CD14-positive monocyte (primary cell): Measurements from ENCODE around the gene LOXL3. TPM values are rescaled to one million over a fixed set of nuclear protein-coding genes. Genes with fewer than 3 reads are reported as not detected.

Experiments
- DNase-seq, 3 donors: peaks; one replicate each; pipeline ENCODE4 v3.0.0-alpha.2; 2011 to 2022
- H2AFZ ChIP-seq: 2 replicates; pipeline ENCODE4 v1.6.0; 2012; ENCODE audit warnings: mild to moderate bottlenecking, low read depth, low read length, inconsistent platforms; ENCODE audit not compliant: insufficient read depth, poor library complexity, severe bottlenecking
- H3K27ac ChIP-seq, 2 donors: 1 replicate in 1 of 2; 2 replicates in 1 of 2; pipeline ENCODE4 v1.5.1; 2012 to 2013; ENCODE audit warnings: low read length in 2 of 2, control low read depth in 1 of 2, inconsistent platforms in 1 of 2, low read depth in 1 of 2, mild to moderate bottlenecking in 1 of 2
- H3K27me3 ChIP-seq, 2 donors: one replicate each; pipeline versions ENCODE4 v1.6.0 to v1.6.1; 2011 to 2013; ENCODE audit warnings: low read length in 2 of 2; ENCODE audit not compliant: control insufficient read depth in 2 of 2, insufficient read depth in 2 of 2
- H3K36me3 ChIP-seq, 2 donors: replicated peaks in 1 of 2; 1 replicate in 1 of 2; 2 replicates in 1 of 2; pipeline versions ENCODE4 v1.5.1 to v1.6.1; 2012 to 2013; ENCODE audit warnings: low read length in 2 of 2, control low read depth in 1 of 2, inconsistent platforms in 1 of 2, mild to moderate bottlenecking in 1 of 2; ENCODE audit not compliant: insufficient read depth in 2 of 2, control insufficient read depth in 1 of 2
- H3K4me1 ChIP-seq, 2 donors: 1 replicate in 1 of 2; 2 replicates in 1 of 2; pipeline versions ENCODE4 v1.5.1 to v1.6.1; 2012 to 2013; ENCODE audit warnings: low read length in 2 of 2, control low read depth in 1 of 2, inconsistent platforms in 1 of 2, mild to moderate bottlenecking in 1 of 2, moderate library complexity in 1 of 2; ENCODE audit not compliant: insufficient read depth in 2 of 2, control insufficient read depth in 1 of 2
- H3K4me2 ChIP-seq: replicated peaks from 2 replicates; pipeline ENCODE3; 2012; ENCODE audit warnings: low read length, moderate library complexity, mild to moderate bottlenecking; ENCODE audit not compliant: poor library complexity, severe bottlenecking; ENCODE audit errors: extremely low read depth
- H3K4me3 ChIP-seq, 3 experiments: fragments of 200-600 bp in 1 of 3; sonication (generic) in 1 of 3; replicated peaks in 1 of 3; 1 replicate in 2 of 3; 2 replicates in 1 of 3; pipeline ENCODE4 v1.5.1; 2011 to 2013; ENCODE audit warnings: low read length in 3 of 3, mild to moderate bottlenecking in 3 of 3, control low read depth in 2 of 3, low read depth in 2 of 3, inconsistent platforms in 1 of 3, moderate library complexity in 1 of 3
- H3K79me2 ChIP-seq: 2 replicates; pipeline ENCODE4 v1.6.0; 2012; ENCODE audit warnings: mild to moderate bottlenecking, control low read depth, inconsistent platforms, low read length, moderate library complexity; ENCODE audit not compliant: insufficient read depth
- H3K9ac ChIP-seq: 2 replicates; pipeline ENCODE4 v1.6.0; 2017; ENCODE audit warnings: low read length, mild to moderate bottlenecking; ENCODE audit not compliant: insufficient read depth, poor library complexity, severe bottlenecking
- H3K9me3 ChIP-seq, 2 donors: replicated peaks in 1 of 2; 1 replicate in 1 of 2; 2 replicates in 1 of 2; pipeline versions ENCODE4 v1.5.1 to v1.6.1; 2012 to 2013; ENCODE audit warnings: low read length in 2 of 2, control low read depth in 1 of 2; ENCODE audit not compliant: control insufficient read depth in 1 of 2, insufficient read depth in 1 of 2
- H4K20me1 ChIP-seq: 2 replicates; pipeline ENCODE4 v1.6.0; 2012; ENCODE audit warnings: mild to moderate bottlenecking, low read length, control low read depth, moderate library complexity; ENCODE audit not compliant: insufficient read depth
- H3K27ac Mint-ChIP-seq, 7 donors: one replicate each; pipeline ENCODE4 v1.8.0; 2020; ENCODE audit warnings: mild to moderate bottlenecking in 7 of 7, mixed read lengths in 7 of 7, moderate library complexity in 6 of 7, inconsistent platforms in 2 of 7
- H3K27me3 Mint-ChIP-seq, 3 donors: one replicate each; pipeline ENCODE4 v1.8.0; 2021 to 2022; ENCODE audit warnings: low read depth in 3 of 3, mild to moderate bottlenecking in 3 of 3, mixed read lengths in 3 of 3, moderate library complexity in 3 of 3, inconsistent platforms in 1 of 3
- H3K36me3 Mint-ChIP-seq, 2 donors: one replicate each; pipeline ENCODE4 v1.8.0; 2020; ENCODE audit warnings: mixed read lengths in 2 of 2, inconsistent platforms in 1 of 2, mild to moderate bottlenecking in 1 of 2
- H3K4me1 Mint-ChIP-seq: one replicate; pipeline ENCODE4 v1.8.0; 2020; ENCODE audit warnings: mild to moderate bottlenecking, mixed read lengths
- H3K4me3 Mint-ChIP-seq, 2 donors: one replicate each; pipeline ENCODE4 v1.8.0; 2020; ENCODE audit warnings: mild to moderate bottlenecking in 2 of 2, mixed read lengths in 2 of 2, moderate library complexity in 1 of 2
- H3K9me3 Mint-ChIP-seq, 7 donors: one replicate each; pipeline ENCODE4 v1.8.0; 2020 to 2022; ENCODE audit warnings: mixed read lengths in 7 of 7, mild to moderate bottlenecking in 6 of 7, moderate library complexity in 6 of 7, inconsistent platforms in 2 of 7
- WGBS: methylation state at CpG from one replicate; pipeline ENCODE4 v1.1.5; 2013; ENCODE audit warnings: missing lambda C conversion rate; ENCODE audit not compliant: insufficient coverage; 5-methylcytosine and 5-hydroxymethylcytosine counted together
- intact Hi-C, 2 donors: fragments of 100-400 bp; cut with micrococcal nuclease; formaldehyde crosslinking; loops; one replicate each; pipeline versions ENCODE4 v1.15.0 to v1.15.1; 2023
- polyA plus RNA-seq, 3 donors: library from polyadenylated mRNA; depleted of rRNA in 1 of 3; unstranded in 2 of 3; stranded (reverse) in 1 of 3; fragments of 300-500 nt in 2 of 3; fragments of >200 nt in 1 of 3; fragmentation: Illumina TruSeq in 2 of 3; gene quantifications; 1 replicate in 2 of 3; 2 replicates in 1 of 3; pipeline ENCODE4 v1.2.3, GENCODE V29; 2012 to 2021
- TF ChIP-seq, protein P1 (sequence below): fragments of 200-600 bp; IDR thresholded peaks from one replicate; pipeline ENCODE4 v1.8.0; 2022; ENCODE audit warnings: antibody characterized with exemption, mild to moderate bottlenecking

The LOXL3 gene
- polyA plus RNA-seq, 3 donors, result 18.2 to 35.0 (median 18.5) TPM

DNA sequence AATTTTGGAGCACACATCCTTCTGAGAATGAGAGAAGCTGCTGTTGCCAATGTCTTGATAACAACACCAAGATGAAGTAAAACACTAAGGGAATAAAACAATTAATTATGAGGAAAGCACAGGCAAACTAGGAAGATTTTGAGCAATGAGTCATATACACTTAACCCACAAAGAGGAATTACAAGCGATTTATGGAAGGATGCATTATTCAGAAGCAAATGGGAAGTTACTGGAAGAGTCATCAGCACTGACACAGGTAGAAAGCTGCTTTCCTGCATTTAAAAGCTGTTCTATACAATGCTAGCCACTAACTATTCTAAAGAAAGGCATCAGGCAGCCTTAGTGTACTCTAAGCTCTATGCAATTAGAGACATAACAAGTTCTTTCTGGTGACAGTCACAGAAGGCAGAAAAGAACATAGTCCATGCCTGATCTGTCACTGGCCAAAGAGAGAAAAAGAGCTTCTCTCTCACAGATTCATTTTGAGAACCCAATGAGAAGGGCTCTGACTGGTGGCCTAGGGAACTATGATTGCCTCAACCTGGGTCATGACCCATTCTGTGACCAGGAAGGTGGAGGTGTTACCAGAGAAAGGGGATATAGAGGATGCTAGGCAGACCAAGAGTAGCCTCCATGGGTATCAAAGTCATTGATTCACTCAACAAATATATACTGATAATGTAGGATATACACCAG is 49.0 kb upstream of the LOXL3 start:
- peaks cover 3% of the 10 kb centered on the region for H3K4me1 Mint-ChIP-seq
- WGBS, result no CpG with 5 or more reads among the region's 1 CpG
- Histone ChIP-seq H3K27ac (no peak overlapping the region), H3K79me2 (no peaks in the 10 kb centered on the region), H3K9me3 (no peaks in the 10 kb centered on the region), H3K4me2 (no peak overlapping the region), H3K9ac (no peak overlapping the region), H3K27me3 (peaks cover 0 to 2% of the 10 kb centered on the region in 2 donors), H3K4me1 (peaks cover 0 to 5% of the 10 kb centered on the region in 2 donors), H3K4me3 (no peak overlapping the region), H4K20me1 (no peaks in the 10 kb centered on the region), H3K36me3 (no peaks in the 10 kb centered on the region), H2AFZ (no peak overlapping the region)
- DNase-seq, result peak in 2 of 3 donors; percentile 20 to 47
- TF ChIP-seq, protein P1, sequence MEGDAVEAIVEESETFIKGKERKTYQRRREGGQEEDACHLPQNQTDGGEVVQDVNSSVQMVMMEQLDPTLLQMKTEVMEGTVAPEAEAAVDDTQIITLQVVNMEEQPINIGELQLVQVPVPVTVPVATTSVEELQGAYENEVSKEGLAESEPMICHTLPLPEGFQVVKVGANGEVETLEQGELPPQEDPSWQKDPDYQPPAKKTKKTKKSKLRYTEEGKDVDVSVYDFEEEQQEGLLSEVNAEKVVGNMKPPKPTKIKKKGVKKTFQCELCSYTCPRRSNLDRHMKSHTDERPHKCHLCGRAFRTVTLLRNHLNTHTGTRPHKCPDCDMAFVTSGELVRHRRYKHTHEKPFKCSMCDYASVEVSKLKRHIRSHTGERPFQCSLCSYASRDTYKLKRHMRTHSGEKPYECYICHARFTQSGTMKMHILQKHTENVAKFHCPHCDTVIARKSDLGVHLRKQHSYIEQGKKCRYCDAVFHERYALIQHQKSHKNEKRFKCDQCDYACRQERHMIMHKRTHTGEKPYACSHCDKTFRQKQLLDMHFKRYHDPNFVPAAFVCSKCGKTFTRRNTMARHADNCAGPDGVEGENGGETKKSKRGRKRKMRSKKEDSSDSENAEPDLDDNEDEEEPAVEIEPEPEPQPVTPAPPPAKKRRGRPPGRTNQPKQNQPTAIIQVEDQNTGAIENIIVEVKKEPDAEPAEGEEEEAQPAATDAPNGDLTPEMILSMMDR, result no peak
- intact Hi-C loops, result no loop called here
- no peak overlapping the region for H3K4me3 Mint-ChIP-seq
- H3K27ac Mint-ChIP-seq, result no peak overlapping the region
- peaks cover 6 to 23% (median 12%) of the 10 kb centered on the region in 3 donors for H3K27me3 Mint-ChIP-seq
- no peaks in the 10 kb centered on the region for H3K36me3 Mint-ChIP-seq
- H3K9me3 Mint-ChIP-seq, result peaks cover 0 to 2% (median 0%) of the 10 kb centered on the region in 7 donors

DNA sequence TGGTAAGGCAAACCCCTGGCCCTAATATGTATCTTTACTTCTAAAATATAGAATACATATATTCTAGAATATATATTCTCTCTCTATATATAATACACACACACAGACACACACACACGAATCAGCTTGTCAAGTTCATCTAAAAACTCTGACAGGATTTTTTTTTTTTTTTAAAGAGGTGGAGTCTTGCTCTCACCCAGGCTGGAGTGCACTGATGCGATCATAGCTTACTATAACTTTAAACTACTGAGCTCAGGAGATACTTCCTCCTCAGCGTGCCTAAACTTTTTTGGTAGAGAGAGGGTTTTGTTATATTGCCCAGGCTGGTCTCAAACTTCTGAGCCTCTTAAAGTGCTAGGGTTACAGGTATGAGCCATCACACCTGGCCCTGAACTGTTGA is 45.9 kb upstream of the LOXL3 start:
- Histone ChIP-seq H3K4me1 (peaks cover 0 to 5% of the 10 kb centered on the region in 2 donors), H3K4me3 (no peak overlapping the region), H2AFZ (no peak overlapping the region), H3K9ac (no peak overlapping the region), H3K27me3 (peaks cover 2 to 3% of the 10 kb centered on the region in 2 donors), H3K79me2 (no peaks in the 10 kb centered on the region), H4K20me1 (no peaks in the 10 kb centered on the region), H3K36me3 (no peaks in the 10 kb centered on the region), H3K27ac (no peak overlapping the region), H3K4me2 (no peak overlapping the region), H3K9me3 (no peaks in the 10 kb centered on the region)
- TF ChIP-seq, protein P1, result no peak
- no CpG with 5 or more reads among the region's 3 CpGs for WGBS
- no peak overlapping the region for H3K27ac Mint-ChIP-seq
- H3K4me3 Mint-ChIP-seq, result no peak overlapping the region
- peaks cover 0 to 2% (median 0%) of the 10 kb centered on the region in 7 donors for H3K9me3 Mint-ChIP-seq
- no peaks in the 10 kb centered on the region for H3K36me3 Mint-ChIP-seq
- intact Hi-C loops, result no loop called here
- peaks cover 11 to 19% (median 11%) of the 10 kb centered on the region in 3 donors for H3K27me3 Mint-ChIP-seq
- H3K4me1 Mint-ChIP-seq, result peaks cover 3% of the 10 kb centered on the region
- no peak for DNase-seq
